NT2/D1 (cell line): ENCODE data around the gene DNAJC11.

Experiments
- SUZ12 ChIP-seq: IDR thresholded peaks from 2 replicates; pipeline ENCODE4 v1.6.1; 2011; ENCODE audit not compliant: insufficient read length, insufficient read depth; ENCODE audit errors: extremely low read depth
- YY1 ChIP-seq: IDR thresholded peaks from 2 replicates; pipeline ENCODE4 v1.6.1; 2011; ENCODE audit not compliant: insufficient read length, insufficient read depth

DNA sequence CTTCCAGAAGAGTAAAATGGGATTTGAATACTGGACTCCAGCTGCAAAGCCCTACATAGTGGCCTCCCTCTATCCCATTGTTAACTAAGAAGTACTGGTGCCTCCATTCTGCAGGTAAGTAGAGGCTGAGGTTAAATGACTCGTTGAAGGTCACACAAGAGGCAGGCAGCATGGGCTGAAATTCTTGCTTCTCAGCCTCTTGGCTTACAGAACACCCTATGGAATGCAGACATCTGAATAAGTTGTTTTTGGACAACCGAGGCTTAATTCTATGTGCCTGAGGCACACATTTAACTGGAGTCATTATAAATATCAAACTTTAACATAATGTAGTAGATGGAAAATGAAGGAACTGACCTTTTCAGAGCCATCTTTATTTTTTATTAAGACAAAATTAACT, 5.7 kb downstream of the DNAJC11 start:
- TF ChIP-seq YY1 (no peak), SUZ12 (no peak)
